Upper lobe of right lung (tissue), 1 donor: ENCODE data around the gene GALNTL6. TPM values are rescaled to one million over a fixed set of nuclear protein-coding genes. Genes with fewer than 3 reads are reported as not detected.

Experiments used
- ATAC-seq: fragments of 200-7000 bp; cut with Tn5 transposase; one replicate; pipeline ENCODE4 v1.9.1; 2020; ENCODE audit warnings: mild to moderate bottlenecking, moderate library complexity
- DNase-seq: peaks from one replicate; pipeline ENCODE4 v3.0.0-alpha.2; 2020
- H3K27ac ChIP-seq: fragments of 200-600 bp; one replicate; pipeline ENCODE4 v1.8.0; 2022
- H3K27me3 ChIP-seq: fragments of 200-600 bp; one replicate; pipeline ENCODE4 v1.8.0; 2022; ENCODE audit warnings: mild to moderate bottlenecking
- H3K36me3 ChIP-seq: fragments of 200-600 bp; one replicate; pipeline ENCODE4 v1.8.0; 2022
- H3K4me1 ChIP-seq: fragments of 200-600 bp; one replicate; pipeline ENCODE4 v1.8.0; 2022
- H3K4me3 ChIP-seq: fragments of 200-600 bp; one replicate; pipeline ENCODE4 v1.8.0; 2022; ENCODE audit warnings: mild to moderate bottlenecking
- H3K9me3 ChIP-seq: fragments of 200-600 bp; one replicate; pipeline ENCODE4 v1.8.0; 2022
- CTCF ChIP-seq: fragments of 200-600 bp; IDR thresholded peaks from one replicate; pipeline ENCODE4 v1.8.0; 2022; ENCODE audit warnings: antibody characterized with exemption
- intact Hi-C: fragments of 100-400 bp; cut with DNase I; formaldehyde crosslinking; loops from one replicate; pipeline ENCODE4 v1.11.0; 2022
- total RNA-seq: library from RNA; stranded (reverse); fragmentation: NEBNext Ultra II Directional; extraction: Animal tissue kit (Norgen Biotek cat#: 25700); gene quantifications from one replicate; pipeline ENCODE4 v1.2.1, GENCODE V29; 2021
- donor health status: DM: no; HTN: yes; CAD: no; lungs with severe emphysema.

GALNTL6 gene
- total RNA-seq, 1 donor from 2014 or later, result 0.20 TPM

- DNase-seq (no peak), ATAC-seq (no peak)
- Histone ChIP-seq H3K27me3 (no peaks in the 10 kb centered on the region), H3K9me3 (no peaks in the 10 kb centered on the region), H3K36me3 (no peaks in the 10 kb centered on the region), H3K4me3 (no peak overlapping the region), H3K27ac (no peak overlapping the region), H3K4me1 (no peaks in the 10 kb centered on the region)
- no peak for TF ChIP-seq CTCF
- intact Hi-C loops, result no loop called here
Observed at GRCh38 chr4:172104539-172104938, 291.3 kb downstream of the GALNTL6 start.

GRCh38 chr4:172105918-172106317 is 292.7 kb downstream of the GALNTL6 start:
- Histone ChIP-seq H3K9me3 (no peaks in the 10 kb centered on the region), H3K27me3 (no peaks in the 10 kb centered on the region), H3K4me1 (no peaks in the 10 kb centered on the region), H3K36me3 (no peaks in the 10 kb centered on the region), H3K27ac (no peak overlapping the region), H3K4me3 (no peak overlapping the region)
- intact Hi-C loops, result no loop called here
- DNase-seq (no peak), ATAC-seq (no peak)
- no peak for TF ChIP-seq CTCF

GRCh38 chr4:172109466-172109865 is 296.3 kb downstream of the GALNTL6 start:
- no peak overlapping the region for H3K4me3 ChIP-seq
- H3K27ac ChIP-seq, result no peak overlapping the region
- no peak for DNase-seq
- H3K9me3 ChIP-seq, result no peaks in the 10 kb centered on the region
- intact Hi-C loops, result no loop called here
- no peaks in the 10 kb centered on the region for H3K4me1 ChIP-seq
- no peak for TF ChIP-seq CTCF
- no peak for ATAC-seq
- no peaks in the 10 kb centered on the region for H3K36me3 ChIP-seq
- no peaks in the 10 kb centered on the region for H3K27me3 ChIP-seq

GRCh38 chr4:172124656-172125308 is 311.6 kb downstream of the GALNTL6 start:
- Histone ChIP-seq H3K4me1 (no peaks in the 10 kb centered on the region), H3K27ac (no peak overlapping the region), H3K4me3 (no peak overlapping the region), H3K9me3 (no peaks in the 10 kb centered on the region), H3K27me3 (no peaks in the 10 kb centered on the region), H3K36me3 (no peaks in the 10 kb centered on the region)
- DNase-seq (no peak), ATAC-seq (no peak)
- no peak for TF ChIP-seq CTCF
- intact Hi-C loops, result no loop called here

GRCh38 chr4:172125443-172125842 is 312.2 kb downstream of the GALNTL6 start:
- no peaks in the 10 kb centered on the region for H3K27me3 ChIP-seq
- no peak overlapping the region for H3K4me3 ChIP-seq
- no peak for ATAC-seq
- no peak for DNase-seq
- no peak overlapping the region for H3K27ac ChIP-seq
- H3K4me1 ChIP-seq, result no peaks in the 10 kb centered on the region
- intact Hi-C loops, result no loop called here
- TF ChIP-seq CTCF, result no peak
- H3K9me3 ChIP-seq, result no peaks in the 10 kb centered on the region
- H3K36me3 ChIP-seq, result no peaks in the 10 kb centered on the region

- intact Hi-C loops, result no loop called here
- ATAC-seq (no peak), DNase-seq (no peak)
- H3K4me1 ChIP-seq, result no peaks in the 10 kb centered on the region
- H3K4me3 ChIP-seq, result no peak overlapping the region
- H3K27me3 ChIP-seq, result no peaks in the 10 kb centered on the region
- no peak overlapping the region for H3K27ac ChIP-seq
- TF ChIP-seq CTCF, result no peak
- no peaks in the 10 kb centered on the region for H3K36me3 ChIP-seq
- H3K9me3 ChIP-seq, result no peaks in the 10 kb centered on the region
Observed at GRCh38 chr4:172127168-172127567, 314.0 kb downstream of the GALNTL6 start.
